NCI-H2227 (cell line): ENCODE measurements around the gene SLC1A5.
A peak's percentile ranks its signal among the peaks of the same experiment; 100 is the strongest.
"Not testable (repeated sequence)": the region's sequence is repeated elsewhere in the genome, so short reads cannot be mapped to it uniquely, and the experiment has no call there.

Source experiments
- DNase-seq: peaks from one replicate; lab custom pipeline; 2025; ENCODE audit not compliant: unreplicated experiment; lab: John Stamatoyannopoulos, UW

SLC1A5 gene

GRCh38 chr19:46802152-46802551 is 13.8 kb upstream of the SLC1A5 start:
- no peak for DNase-seq

- no peak for DNase-seq
These were observed 10.3 kb upstream of the SLC1A5 start for GRCh38 chr19:46798713-46799112.

GRCh38 chr19:46797881-46798280 is 9.5 kb upstream of the SLC1A5 start:
- no peak for DNase-seq

GRCh38 chr19:46791944-46792343 is 3.5 kb upstream of the SLC1A5 start:
- DNase-seq: no peak

GRCh38 chr19:46789371-46789770 is 977 bp upstream of the SLC1A5 start:
- no peak for DNase-seq

- no peak for DNase-seq
These were observed 559 bp upstream of the SLC1A5 start for GRCh38 chr19:46788968-46789338.

- DNase-seq: peak; percentile 54
These were observed 798 bp downstream of the SLC1A5 start for GRCh38 chr19:46787331-46788261.

- DNase-seq: no peak
These were observed 1.4 kb downstream of the SLC1A5 start for GRCh38 chr19:46787040-46787330.

GRCh38 chr19:46786236-46787039 is 2.0 kb downstream of the SLC1A5 start:
- DNase-seq: peak; percentile 6

- DNase-seq: no peak
These were observed 2.5 kb downstream of the SLC1A5 start for GRCh38 chr19:46785980-46786235.

GRCh38 chr19:46785054-46785979 is 3.1 kb downstream of the SLC1A5 start:
- no peak for DNase-seq

- peak; percentile 33 for DNase-seq
These were observed 3.9 kb downstream of the SLC1A5 start for GRCh38 chr19:46784262-46785053.

- peak; percentile 22 for DNase-seq
These were observed 4.7 kb downstream of the SLC1A5 start for GRCh38 chr19:46783670-46784069.

- DNase-seq: no peak
These were observed 5.9 kb downstream of the SLC1A5 start for GRCh38 chr19:46782355-46783019.

GRCh38 chr19:46777956-46778645 is 10.3 kb downstream of the SLC1A5 start:
- not testable (repeated sequence) for DNase-seq

GRCh38 chr19:46776927-46777911 is 11.2 kb downstream of the SLC1A5 start:
- DNase-seq: no peak

- no peak for DNase-seq
These were observed 12.6 kb downstream of the SLC1A5 start for GRCh38 chr19:46775642-46776258.

- no peak for DNase-seq
These were observed 15.4 kb downstream of the SLC1A5 start for GRCh38 chr19:46773018-46773399.
